ENCODE results near the gene EP400.

Gene EP400

GRCh38 chr12:132027636-132028035, 77.9 kb downstream of the EP400 start:
- Histone ChIP-seq H3K4me3 (ENCODE audit: low read depth in 1 of 2, low read length in 2 of 2) (no peak overlapping the region), H3K9me3 (ENCODE audit: control insufficient read depth in 1 of 2, low read length in 2 of 2) (no peaks in the 10 kb centered on the region), H3K27ac (ENCODE audit: low read length) (no peak overlapping the region), H3K36me3 (ENCODE audit: control insufficient read depth in 1 of 2, insufficient read depth in 2 of 2, low read length in 2 of 2) (peaks cover 77 to 89% of the 10 kb centered on the region in 2 donors), H3K4me1 (ENCODE audit: control insufficient read depth in 1 of 2, insufficient read depth in 2 of 2, low read length in 2 of 2) (no peaks in the 10 kb centered on the region), H3K27me3 (ENCODE audit: low read depth, low read length) (no peaks in the 10 kb centered on the region)

DNA sequence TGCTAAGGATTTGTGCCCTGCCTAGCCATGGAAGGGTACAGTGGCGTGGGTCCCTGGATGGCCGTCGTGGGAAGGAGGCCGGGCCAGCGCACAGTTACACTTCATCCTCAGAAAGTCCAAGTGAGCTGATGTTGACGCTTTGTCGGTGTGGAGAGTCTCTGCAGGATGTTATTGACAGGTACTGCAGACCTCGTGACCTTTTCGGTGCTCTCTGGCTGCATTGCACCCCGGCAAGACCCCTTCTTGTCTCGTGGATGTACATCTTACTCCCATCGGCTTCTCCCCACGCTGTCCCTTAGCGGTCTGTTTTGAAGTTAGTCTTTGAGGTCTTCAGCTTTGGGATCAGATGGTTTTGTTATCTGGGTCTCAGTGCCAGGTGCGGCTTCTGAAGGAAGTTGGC, 78.4 kb downstream of the EP400 start:
- no peaks in the 10 kb centered on the region for H3K4me1 ChIP-seq (ENCODE audit: control insufficient read depth in 1 of 2, insufficient read depth in 2 of 2, low read length in 2 of 2)
- no peak overlapping the region for H3K27ac ChIP-seq (ENCODE audit: low read length)
- H3K36me3 ChIP-seq (ENCODE audit: control insufficient read depth in 1 of 2, insufficient read depth in 2 of 2, low read length in 2 of 2), result peaks cover 77 to 91% of the 10 kb centered on the region in 2 donors
- no peaks in the 10 kb centered on the region for H3K27me3 ChIP-seq (ENCODE audit: low read depth, low read length)
- H3K9me3 ChIP-seq (ENCODE audit: control insufficient read depth in 1 of 2, low read length in 2 of 2), result no peaks in the 10 kb centered on the region
- H3K4me3 ChIP-seq (ENCODE audit: low read depth in 1 of 2, low read length in 2 of 2), result no peak overlapping the region

DNA sequence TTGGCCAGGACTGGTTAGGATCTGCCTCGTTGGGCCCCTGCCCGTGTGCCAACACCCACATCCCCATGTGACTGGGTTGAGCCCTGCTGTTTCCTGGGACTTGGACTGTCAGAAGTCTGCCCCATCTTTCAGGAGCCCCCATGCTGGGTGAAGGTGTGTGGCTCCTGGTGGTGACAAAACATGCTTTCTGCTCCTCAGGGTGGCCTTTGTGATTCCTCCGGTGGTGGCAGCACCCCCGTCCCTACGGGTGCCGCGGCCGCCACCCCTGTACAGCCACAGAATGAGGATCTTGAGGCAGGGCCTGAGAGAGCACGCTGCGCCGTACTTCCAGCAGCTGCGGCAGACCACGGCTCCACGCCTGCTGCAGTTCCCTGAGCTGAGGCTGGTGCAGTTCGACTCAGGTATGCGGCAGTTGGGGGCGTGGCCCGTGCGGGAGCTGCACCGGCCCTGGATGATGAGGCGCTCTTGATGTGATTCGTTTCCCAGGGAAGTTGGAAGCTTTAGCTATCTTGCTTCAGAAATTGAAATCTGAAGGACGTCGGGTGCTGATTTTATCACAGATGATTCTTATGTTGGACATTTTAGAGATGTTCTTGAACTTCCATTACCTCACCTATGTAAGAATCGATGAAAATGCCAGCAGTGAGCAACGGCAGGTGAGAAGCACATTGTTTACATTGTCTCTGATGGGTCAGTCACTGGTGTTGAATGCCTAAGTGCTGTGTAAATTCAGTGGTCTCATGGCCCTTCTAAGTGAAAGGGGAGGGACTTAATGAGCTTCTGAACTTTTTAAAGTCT, 80.0 kb downstream of the EP400 start:
- Histone ChIP-seq H3K36me3 (ENCODE audit: control insufficient read depth in 1 of 2, insufficient read depth in 2 of 2, low read length in 2 of 2) (peaks cover 78 to 94% of the 10 kb centered on the region in 2 donors), H3K27ac (ENCODE audit: low read length) (no peak overlapping the region), H3K4me1 (ENCODE audit: control insufficient read depth in 1 of 2, insufficient read depth in 2 of 2, low read length in 2 of 2) (no peaks in the 10 kb centered on the region), H3K4me3 (ENCODE audit: low read depth in 1 of 2, low read length in 2 of 2) (no peak overlapping the region), H3K9me3 (ENCODE audit: control insufficient read depth in 1 of 2, low read length in 2 of 2) (no peaks in the 10 kb centered on the region), H3K27me3 (ENCODE audit: low read depth, low read length) (no peaks in the 10 kb centered on the region)

DNA sequence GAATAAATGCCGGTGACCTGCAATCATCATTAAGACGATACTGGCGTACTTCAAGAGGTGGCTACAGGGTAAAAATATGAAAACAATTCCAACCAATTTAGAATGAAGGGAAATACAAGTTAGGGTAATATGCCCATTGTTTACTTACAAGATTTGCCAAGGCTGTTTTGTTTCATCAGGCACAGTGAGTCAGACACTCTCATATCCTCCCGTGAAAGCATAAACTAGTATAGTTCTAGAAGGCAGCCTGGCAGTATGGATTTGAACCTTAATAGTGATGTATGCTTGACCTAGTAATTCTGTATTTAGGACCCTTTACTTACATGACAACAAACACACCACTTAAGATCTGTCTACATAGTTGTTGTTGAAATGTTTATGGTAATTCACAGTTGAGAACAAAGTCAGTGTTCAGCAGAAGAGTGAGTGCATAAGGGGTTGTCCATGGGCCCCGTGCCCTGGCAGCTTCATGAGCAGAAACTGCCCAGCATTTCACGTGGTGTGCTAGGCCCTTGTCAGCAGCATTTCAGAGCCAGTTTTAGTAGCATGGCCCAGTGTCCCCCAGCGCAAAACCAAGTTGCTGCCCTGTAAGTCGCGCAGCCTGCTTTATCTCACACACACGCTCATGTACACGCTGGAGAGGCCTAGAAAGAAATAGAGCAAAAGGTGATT, 80.8 kb downstream of the EP400 start:
- Histone ChIP-seq H3K27me3 (ENCODE audit: low read depth, low read length) (no peaks in the 10 kb centered on the region), H3K4me3 (ENCODE audit: low read depth in 1 of 2, low read length in 2 of 2) (no peak overlapping the region)

GRCh38 chr12:132033627-132034026, 83.9 kb downstream of the EP400 start:
- Histone ChIP-seq H3K36me3 (ENCODE audit: control insufficient read depth in 1 of 2, insufficient read depth in 2 of 2, low read length in 2 of 2) (peaks cover 75 to 91% of the 10 kb centered on the region in 2 donors), H3K27me3 (ENCODE audit: low read depth, low read length) (no peaks in the 10 kb centered on the region), H3K4me1 (ENCODE audit: control insufficient read depth in 1 of 2, insufficient read depth in 2 of 2, low read length in 2 of 2) (no peaks in the 10 kb centered on the region), H3K4me3 (ENCODE audit: low read depth in 1 of 2, low read length in 2 of 2) (no peak overlapping the region), H3K27ac (ENCODE audit: low read length) (no peak overlapping the region), H3K9me3 (ENCODE audit: control insufficient read depth in 1 of 2, low read length in 2 of 2) (no peaks in the 10 kb centered on the region)

More for the DNA sequence above, 80.8 kb downstream of the EP400 start:
- Histone ChIP-seq H3K9me3 (ENCODE audit: control insufficient read depth in 1 of 2, low read length in 2 of 2) (no peaks in the 10 kb centered on the region), H3K36me3 (ENCODE audit: control insufficient read depth in 1 of 2, insufficient read depth in 2 of 2, low read length in 2 of 2) (peaks cover 76 to 94% of the 10 kb centered on the region in 2 donors), H3K27ac (ENCODE audit: low read length) (no peak overlapping the region), H3K4me1 (ENCODE audit: control insufficient read depth in 1 of 2, insufficient read depth in 2 of 2, low read length in 2 of 2) (no peaks in the 10 kb centered on the region)

DNA sequence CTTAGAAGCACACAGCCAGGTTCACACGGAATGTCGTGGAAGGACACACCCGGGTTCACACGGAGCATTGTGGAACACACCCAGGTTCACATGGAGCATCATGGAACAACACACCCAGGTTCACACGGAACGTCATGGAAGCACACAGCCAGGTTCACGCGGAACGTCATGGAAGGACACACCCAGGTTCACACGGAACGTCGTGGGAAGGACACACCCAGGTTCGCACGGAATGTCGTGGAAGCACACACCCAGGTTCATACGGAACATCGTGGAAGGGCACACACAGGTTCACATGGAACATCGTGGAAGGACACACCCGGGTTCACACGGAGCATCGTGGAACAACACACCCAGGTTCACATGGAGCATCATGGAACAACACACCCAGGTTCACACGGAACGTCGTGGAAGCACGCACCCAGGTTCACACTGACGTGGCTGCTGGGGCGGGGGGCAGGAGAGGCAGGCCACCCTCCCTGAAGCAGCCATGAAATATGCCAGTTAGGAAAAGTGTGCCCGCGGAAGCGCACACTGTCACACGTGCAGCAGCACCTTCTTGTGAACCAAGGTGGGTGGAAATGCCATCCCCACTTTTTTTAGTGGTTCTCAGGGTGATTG, 86.4 kb downstream of the EP400 start:
- Histone ChIP-seq H3K4me3 (ENCODE audit: low read depth in 1 of 2, low read length in 2 of 2) (no peak overlapping the region), H3K27me3 (ENCODE audit: low read depth, low read length) (no peaks in the 10 kb centered on the region), H3K4me1 (ENCODE audit: control insufficient read depth in 1 of 2, insufficient read depth in 2 of 2, low read length in 2 of 2) (no peaks in the 10 kb centered on the region), H3K36me3 (ENCODE audit: control insufficient read depth in 1 of 2, insufficient read depth in 2 of 2, low read length in 2 of 2) (peaks cover 63 to 87% of the 10 kb centered on the region in 2 donors), H3K27ac (ENCODE audit: low read length) (no peak overlapping the region), H3K9me3 (ENCODE audit: control insufficient read depth in 1 of 2, low read length in 2 of 2) (no peaks in the 10 kb centered on the region)

- H3K27ac ChIP-seq (ENCODE audit: low read length), result no peak overlapping the region
- no peaks in the 10 kb centered on the region for H3K27me3 ChIP-seq (ENCODE audit: low read depth, low read length)
- peaks cover 52 to 79% of the 10 kb centered on the region in 2 donors for H3K36me3 ChIP-seq (ENCODE audit: control insufficient read depth in 1 of 2, insufficient read depth in 2 of 2, low read length in 2 of 2)
- H3K9me3 ChIP-seq (ENCODE audit: control insufficient read depth in 1 of 2, low read length in 2 of 2), result no peaks in the 10 kb centered on the region
- H3K4me3 ChIP-seq (ENCODE audit: low read depth in 1 of 2, low read length in 2 of 2), result no peak overlapping the region
- no peaks in the 10 kb centered on the region for H3K4me1 ChIP-seq (ENCODE audit: control insufficient read depth in 1 of 2, insufficient read depth in 2 of 2, low read length in 2 of 2)
These were observed 91.3 kb downstream of the EP400 start for GRCh38 chr12:132040906-132041606.

DNA sequence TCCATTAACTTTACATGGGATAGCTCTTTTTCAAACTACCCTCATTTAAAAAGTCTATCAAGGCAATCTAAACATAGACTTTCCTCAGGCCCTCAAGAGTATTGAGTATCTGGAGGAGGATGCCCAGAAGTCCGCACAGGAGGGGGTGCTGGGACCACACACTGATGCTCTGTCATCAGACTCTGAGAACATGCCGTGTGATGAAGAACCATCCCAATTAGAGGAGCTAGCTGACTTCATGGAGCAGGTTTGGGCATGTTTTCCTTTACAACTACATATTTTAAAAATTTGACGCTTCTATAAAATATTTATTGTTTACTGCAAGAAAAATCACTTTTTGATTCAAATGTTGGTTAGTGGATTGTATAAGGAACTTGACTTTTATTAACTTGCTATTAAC, 93.5 kb downstream of the EP400 start:
- no peaks in the 10 kb centered on the region for H3K9me3 ChIP-seq (ENCODE audit: control insufficient read depth in 1 of 2, low read length in 2 of 2)
- H3K4me1 ChIP-seq (ENCODE audit: control insufficient read depth in 1 of 2, insufficient read depth in 2 of 2, low read length in 2 of 2), result peaks cover 0 to 5% of the 10 kb centered on the region in 2 donors
- peaks cover 37 to 67% of the 10 kb centered on the region in 2 donors for H3K36me3 ChIP-seq (ENCODE audit: control insufficient read depth in 1 of 2, insufficient read depth in 2 of 2, low read length in 2 of 2)
- H3K27ac ChIP-seq (ENCODE audit: low read length), result no peak overlapping the region
- no peaks in the 10 kb centered on the region for H3K27me3 ChIP-seq (ENCODE audit: low read depth, low read length)
- no peak overlapping the region for H3K4me3 ChIP-seq (ENCODE audit: low read depth in 1 of 2, low read length in 2 of 2)

DNA sequence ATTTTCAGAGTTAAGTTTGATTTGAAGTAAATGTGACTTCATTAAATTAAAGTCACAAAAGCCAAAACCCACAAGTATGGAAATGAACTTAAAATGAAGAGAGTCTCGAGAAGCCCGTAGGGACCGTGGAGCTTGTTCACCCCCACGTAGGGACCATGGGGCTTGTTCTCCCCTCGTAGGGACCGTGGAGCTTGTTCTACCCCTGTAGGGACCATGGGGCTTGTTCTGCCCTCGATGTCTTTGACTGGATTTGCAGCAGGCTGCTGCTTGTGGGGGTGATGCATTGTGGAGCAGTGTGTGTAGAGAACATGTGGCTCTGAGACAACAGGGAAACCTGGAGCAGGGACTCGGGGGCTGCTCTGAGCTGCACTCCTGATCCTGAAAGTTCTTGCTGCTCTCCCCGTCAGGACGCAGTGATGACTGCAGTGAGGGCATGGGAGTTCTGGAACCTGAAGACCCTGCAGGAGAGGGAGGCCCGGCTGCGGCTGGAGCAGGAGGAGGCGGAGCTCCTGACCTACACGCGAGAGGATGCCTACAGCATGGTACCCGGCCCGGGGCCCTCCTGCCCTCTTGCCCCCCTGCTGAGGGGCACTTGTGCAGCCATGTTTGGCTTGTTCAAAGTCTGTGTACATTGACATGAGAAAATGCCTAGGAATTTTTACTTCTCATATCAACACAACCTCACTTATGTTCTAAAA, 94.2 kb downstream of the EP400 start:
- H3K27ac ChIP-seq (ENCODE audit: low read length), result no peak overlapping the region
- no peaks in the 10 kb centered on the region for H3K9me3 ChIP-seq (ENCODE audit: control insufficient read depth in 1 of 2, low read length in 2 of 2)
- H3K4me3 ChIP-seq (ENCODE audit: low read depth in 1 of 2, low read length in 2 of 2), result no peak overlapping the region
- peaks cover 0 to 5% of the 10 kb centered on the region in 2 donors for H3K4me1 ChIP-seq (ENCODE audit: control insufficient read depth in 1 of 2, insufficient read depth in 2 of 2, low read length in 2 of 2)
- peaks cover 31 to 63% of the 10 kb centered on the region in 2 donors for H3K36me3 ChIP-seq (ENCODE audit: control insufficient read depth in 1 of 2, insufficient read depth in 2 of 2, low read length in 2 of 2)
- H3K27me3 ChIP-seq (ENCODE audit: low read depth, low read length), result no peaks in the 10 kb centered on the region

GRCh38 chr12:132044661-132045412, 95.1 kb downstream of the EP400 start:
- H3K4me1 ChIP-seq (ENCODE audit: control insufficient read depth in 1 of 2, insufficient read depth in 2 of 2, low read length in 2 of 2), result peaks cover 0 to 5% of the 10 kb centered on the region in 2 donors
- H3K27me3 ChIP-seq (ENCODE audit: low read depth, low read length), result no peaks in the 10 kb centered on the region
- H3K36me3 ChIP-seq (ENCODE audit: control insufficient read depth in 1 of 2, insufficient read depth in 2 of 2, low read length in 2 of 2), result peaks cover 38 to 63% of the 10 kb centered on the region in 2 donors
- H3K9me3 ChIP-seq (ENCODE audit: control insufficient read depth in 1 of 2, low read length in 2 of 2), result no peaks in the 10 kb centered on the region
- H3K4me3 ChIP-seq (ENCODE audit: low read depth in 1 of 2, low read length in 2 of 2), result no peak overlapping the region
- no peak overlapping the region for H3K27ac ChIP-seq (ENCODE audit: low read length)

Data from muscle layer of duodenum (tissue), 2 donors.